Forelimb muscle (tissue), 1 donor: ENCODE data around the gene MKS1. TPM values are rescaled to one million over a fixed set of nuclear protein-coding genes. Genes with fewer than 3 reads are reported as not detected.

Experiments
- DNase-seq: peaks from one replicate; pipeline ENCODE4 v3.0.0-alpha.2; 2013; ENCODE audit warnings: low read depth
- polyA plus RNA-seq: library from polyadenylated mRNA; unstranded; fragments of 120-200 nt; gene quantifications from one replicate; pipeline ENCODE4 v1.2.1, GENCODE V29; 2013; ENCODE audit not compliant: insufficient read length

Gene MKS1
- polyA plus RNA-seq, 1 donor = 15.1 TPM

DNA sequence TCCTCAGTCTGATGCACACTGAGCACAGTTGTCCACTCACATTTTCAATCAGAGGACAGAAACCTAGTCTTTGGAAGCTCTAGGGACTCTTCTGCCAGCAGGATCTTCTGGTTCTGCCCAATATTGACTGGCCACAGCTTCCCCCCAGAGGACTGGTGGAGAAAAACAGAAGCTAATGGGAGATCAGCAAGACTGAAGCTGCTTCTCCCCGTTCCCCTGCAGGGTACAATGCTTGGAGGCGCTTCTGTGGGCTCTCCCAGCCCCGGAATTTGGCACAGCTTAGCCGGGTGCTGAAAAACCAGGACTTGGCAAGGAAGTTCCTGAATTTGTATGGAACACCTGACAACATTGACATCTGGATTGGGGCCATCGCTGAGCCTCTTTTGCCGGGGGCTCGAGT, 16.2 kb downstream of the MKS1 start:
- DNase-seq = no peak

- no peak for DNase-seq
These were observed 18.9 kb downstream of the MKS1 start for GRCh38 chr17:58200024-58200633.

DNA sequence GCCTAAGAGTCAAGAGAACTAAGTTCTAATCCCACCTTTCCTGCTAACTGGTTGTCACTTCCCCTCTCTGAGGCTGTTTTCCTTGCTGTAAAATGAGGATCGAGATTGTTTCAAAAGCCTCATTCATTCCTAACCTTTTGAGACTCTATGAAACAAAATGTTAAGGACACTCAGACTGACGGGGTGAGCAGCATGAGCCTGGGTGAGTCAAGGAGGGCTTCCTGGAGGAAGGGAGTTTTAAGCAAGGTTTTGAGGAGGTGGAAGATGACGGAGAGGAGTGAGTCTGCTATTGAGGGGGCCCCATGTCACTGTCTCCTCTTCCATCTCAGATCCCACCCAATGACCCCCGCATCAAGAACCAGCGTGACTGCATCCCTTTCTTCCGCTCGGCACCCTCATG, 22.4 kb downstream of the MKS1 start:
- no peak for DNase-seq

DNA sequence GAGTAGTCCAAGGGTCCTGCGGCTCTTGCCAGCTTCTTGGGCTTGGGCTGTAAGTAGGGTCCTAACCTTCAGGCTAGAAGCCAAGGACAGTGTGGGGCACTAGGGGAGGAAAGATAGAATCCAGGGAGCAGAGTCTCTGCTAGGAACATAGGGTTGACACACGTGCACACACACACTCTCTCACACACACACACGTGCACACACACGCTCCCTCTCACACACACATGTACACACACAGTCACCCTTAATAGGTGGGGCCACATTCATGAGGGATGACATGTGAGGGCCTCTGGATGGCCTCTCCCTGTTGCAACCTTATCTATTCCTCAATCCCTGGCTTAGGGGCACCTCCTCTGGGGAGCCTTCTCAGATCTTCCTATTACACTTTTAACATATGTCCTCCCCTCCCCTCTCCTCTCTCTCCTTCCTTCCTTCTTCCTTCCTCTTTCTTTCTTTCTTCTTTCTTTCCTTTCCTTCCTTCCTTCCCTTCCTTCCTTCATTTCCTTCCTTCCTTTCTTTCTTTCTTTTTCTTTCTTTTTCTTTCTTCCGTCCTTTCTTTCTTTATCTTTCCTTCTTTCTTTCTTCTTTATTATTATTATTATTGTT, 23.4 kb downstream of the MKS1 start:
- DNase-seq = no peak

DNA sequence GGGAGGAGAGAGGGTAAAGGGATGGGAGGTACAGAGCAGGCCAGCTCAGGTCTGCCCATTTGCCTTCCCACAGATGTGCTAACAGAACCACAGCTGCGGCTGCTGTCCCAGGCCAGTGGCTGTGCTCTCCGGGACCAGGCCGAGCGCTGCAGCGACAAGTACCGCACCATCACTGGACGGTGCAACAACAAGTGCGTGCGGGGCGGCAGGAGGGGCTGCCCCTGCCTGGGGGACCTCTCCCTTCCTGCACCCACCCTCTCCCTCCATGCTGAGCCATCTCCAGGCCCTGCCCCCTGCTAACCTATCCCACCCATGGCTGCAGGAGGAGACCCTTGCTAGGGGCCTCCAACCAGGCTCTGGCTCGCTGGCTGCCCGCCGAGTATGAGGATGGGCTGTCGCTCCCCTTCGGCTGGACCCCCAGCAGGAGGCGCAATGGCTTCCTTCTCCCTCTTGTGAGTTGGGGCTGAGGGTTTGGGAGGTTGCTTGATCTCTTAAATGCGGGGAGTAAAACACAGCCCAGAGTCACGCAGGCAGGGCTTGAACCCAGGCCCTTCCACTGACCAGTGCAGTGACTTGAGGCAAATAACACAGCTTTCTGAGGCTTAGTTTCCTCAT, 25.3 kb downstream of the MKS1 start:
- DNase-seq = no peak

DNA sequence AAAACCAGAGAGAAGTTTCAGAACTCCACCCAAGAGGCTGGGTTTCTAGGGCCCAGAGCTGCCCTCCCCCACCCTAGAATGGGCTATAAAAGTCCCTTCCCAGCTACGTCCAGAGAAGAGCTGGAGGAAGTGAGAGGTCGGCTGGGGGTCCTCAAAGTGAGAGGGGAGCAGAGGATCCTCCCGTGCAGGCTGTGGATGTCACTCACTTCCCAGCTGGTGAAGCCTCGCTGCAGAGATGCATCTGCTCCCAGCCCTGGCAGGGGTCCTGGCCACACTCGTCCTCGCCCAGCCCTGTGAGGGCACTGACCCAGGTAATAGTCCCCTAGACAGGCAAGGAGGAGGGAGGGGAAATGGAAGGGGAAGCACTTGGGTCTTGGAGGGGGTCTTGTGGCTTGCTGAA, 26.4 kb downstream of the MKS1 start, which contains the start of gene EPX:
Gene EPX (plus strand): TSS at position 115 of the 400 bp plus-strand sequence. CDS start 121 bp downstream, at position 236.
- DNase-seq = no peak

GRCh38 chr17:58191241-58191896, 27.7 kb downstream of the MKS1 start:
- no peak for DNase-seq

DNA sequence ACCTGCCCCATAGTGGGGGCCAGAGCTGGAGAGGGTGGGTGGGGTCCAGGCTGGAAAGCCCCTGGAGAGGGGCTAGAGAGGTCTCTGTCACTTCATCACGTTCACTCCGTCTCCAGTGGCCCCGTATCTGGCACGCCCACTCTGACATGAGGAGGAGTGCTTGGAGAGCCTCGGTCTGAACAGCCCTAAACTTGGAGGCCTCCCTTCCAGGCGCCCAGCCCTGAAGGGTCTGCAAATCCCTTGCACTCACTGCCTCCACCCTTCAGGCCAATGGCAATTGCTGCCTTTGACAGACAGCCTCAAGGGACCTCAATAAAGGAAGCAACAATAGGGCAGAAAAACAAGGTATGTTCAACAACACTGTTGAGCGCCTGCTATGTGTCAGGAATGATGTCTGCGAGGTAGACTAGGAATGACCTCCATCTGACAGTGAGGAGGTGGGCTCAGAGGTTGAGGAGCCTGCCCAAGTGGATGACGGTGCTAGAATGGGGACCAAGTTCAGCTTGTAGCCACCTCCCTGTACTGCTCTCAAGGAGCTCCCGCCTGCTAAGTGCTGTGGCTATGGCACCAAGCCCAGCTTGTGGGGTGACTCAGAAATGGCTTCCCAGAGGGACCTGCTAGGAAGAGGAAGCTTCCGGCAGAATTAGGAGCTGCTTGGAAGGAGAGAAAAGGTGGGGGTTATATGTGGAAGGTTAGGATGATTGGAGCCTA, 29.5 kb downstream of the MKS1 start:
- DNase-seq = no peak

DNA sequence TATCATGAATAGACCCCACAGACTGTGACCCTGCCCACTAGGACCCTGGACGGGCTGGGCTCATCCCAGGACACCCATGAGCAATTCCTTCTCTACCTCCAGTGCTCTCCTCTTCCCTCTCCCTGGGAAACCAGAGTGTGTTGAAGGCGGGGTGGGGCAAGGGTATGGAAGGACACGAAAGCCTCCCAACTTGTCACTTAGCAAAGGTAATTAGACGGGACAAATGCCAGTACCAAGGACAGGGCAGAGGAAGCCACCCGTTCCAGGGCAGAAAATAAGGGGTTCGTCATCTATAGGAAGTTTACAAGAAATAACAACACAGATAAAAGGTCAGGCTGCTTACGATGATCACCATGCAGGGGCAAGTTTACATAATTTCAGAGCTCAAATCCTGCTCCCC, 31.4 kb downstream of the MKS1 start:
- DNase-seq = no peak

- DNase-seq = no peak
These were observed 32.0 kb downstream of the MKS1 start for GRCh38 chr17:58187063-58187462.

GRCh38 chr17:58186591-58186990, 32.5 kb downstream of the MKS1 start:
- DNase-seq = no peak

DNA sequence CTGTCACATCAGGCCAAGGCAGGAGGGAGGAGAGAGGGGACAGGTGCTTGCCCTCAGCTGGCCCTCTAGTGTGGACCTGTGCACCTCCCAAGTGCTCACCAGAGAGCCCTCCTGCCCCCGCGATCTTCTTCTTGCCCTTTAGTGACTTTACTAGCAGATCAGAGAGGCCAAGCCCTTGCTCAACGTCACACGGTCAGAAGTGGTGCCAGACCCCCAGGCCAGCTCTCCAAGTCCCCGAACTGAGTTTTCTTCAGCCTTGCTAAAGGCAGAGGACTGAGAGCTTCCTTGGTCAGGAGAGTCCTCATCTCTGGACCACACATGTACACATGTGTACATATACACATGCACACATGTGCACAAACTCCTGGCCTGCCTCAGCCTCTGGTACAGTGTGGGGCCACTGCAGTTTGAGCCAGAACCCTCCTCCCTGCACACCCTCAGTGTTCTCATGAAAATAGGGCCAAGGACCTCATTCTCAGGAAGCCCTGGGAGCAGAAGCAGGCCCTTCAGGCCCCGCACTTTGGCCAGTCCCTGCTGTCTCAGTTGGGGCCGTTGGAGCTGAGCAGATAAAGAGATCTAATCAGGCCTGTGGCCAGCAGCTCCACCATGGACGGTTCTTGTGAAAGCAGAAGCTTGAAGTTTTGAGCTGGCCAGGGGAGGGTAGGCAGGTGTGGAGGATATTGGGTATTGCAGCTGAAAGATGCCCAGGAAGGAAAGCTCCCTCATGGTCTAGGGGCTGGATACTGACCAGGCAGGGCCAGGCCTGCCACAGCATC, 33.9 kb downstream of the MKS1 start:
- no peak for DNase-seq

DNA sequence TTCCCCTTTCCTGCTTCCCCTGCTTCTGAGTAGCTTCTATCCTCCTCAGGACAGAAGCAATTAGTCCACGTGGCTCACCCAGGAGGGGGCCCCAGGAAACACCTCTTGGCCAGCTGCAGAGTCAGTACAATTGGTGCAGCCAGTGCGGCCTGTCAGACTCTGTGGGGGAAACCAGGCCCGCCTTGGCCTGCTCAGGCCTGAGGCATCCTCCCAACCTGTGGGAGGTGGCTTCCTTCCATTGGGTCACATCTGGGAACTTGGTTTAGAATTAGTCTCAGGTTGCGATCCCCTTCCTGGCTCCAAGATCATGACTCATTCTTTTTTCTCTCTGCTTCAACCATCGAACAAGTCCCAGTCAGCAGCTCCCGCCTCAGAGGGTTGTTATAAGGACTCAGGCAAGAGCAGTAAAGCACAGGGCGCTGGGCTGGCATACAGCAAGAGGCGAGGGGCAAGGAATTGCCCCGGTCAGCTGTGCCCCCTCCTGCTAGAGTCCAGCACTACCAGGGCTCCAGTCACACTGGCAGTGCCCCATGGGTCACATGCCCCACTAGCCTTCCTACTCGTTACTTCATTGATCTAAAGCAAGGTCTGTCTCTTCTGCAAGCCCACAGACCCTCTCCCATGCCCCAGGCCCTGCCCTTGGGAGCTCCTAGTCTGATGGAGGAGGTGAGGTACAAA, 34.6 kb downstream of the MKS1 start:
- DNase-seq = no peak

- DNase-seq = no peak
These were observed 35.5 kb downstream of the MKS1 start for GRCh38 chr17:58183514-58183913.

DNA sequence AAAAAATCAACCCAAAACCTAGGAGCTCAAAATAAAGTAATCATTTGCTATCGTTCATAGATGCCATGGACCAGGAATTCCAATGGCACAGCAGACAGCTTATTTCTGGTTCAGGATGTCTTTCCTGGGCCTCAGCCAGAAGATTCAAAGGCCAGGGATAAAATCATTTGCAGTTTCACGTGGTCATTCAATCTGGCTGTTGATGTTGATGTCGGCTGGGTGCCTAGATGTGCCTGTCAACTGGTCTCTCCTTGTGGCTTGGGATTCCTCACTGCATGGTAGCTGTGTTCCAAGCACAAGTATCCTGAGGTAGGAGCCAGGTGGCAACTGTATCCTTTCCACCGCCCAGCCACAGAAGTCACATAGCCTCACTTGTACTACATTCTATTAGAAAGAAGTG, 37.3 kb downstream of the MKS1 start:
- no peak for DNase-seq

- no peak for DNase-seq
These were observed 42.9 kb downstream of the MKS1 start for GRCh38 chr17:58176200-58176599.

- no peak for DNase-seq
These were observed 44.2 kb downstream of the MKS1 start for GRCh38 chr17:58174871-58175270.

DNA sequence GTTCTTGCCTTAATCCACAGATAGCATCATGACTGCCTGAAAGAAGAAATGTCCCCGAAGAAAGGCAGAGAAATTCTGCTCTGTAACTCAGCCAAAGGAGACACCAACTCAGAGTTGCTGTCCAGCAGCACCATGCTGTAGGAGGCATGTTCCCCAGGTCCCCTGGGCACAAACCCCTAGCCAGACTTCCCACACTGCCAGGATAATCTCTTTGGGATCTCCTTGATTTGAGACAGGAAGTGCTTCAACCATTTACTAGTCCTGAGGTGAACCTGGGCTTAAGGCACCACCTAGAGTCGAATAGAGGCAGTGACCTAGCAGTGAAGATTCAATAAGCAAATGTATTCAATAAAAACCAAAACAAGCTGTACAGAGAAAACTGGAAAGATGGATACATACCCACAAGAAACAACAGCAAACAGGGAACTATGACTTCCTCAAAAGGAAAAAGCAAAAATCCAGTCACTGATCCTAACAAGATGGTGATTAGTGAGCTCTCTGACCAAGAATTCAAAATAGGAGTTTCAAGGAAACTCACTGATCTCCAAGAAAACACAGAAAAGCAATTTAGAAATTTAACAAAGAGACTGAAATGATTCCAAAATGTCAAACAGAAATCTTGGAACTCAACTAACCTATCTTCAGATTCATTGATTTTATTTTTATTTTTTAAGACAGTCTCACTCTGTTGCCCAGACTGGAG, 46.5 kb downstream of the MKS1 start:
- DNase-seq = no peak

DNA sequence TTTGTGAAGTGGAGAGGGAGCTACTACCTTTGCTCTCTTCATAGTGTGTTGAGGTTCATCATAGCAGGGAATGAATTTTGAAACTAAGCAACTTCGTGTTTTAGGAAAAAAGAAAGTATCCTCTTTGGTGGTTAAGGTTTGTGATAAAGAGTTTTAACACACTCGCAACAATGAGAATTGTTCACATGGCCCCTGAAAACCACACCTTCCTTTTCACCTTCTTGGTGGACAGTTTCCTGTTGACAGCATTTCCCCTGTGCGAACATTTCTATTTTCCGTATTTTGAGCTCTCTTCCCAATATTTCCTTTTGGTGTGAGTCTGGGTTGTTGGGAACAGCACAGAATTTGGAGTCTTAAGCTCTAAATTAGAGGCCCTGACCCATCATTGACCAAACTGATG, 48.4 kb downstream of the MKS1 start:
- no peak for DNase-seq

GRCh38 chr17:58166682-58167081, 52.4 kb downstream of the MKS1 start, which contains the start of gene OR4D2:
TSS of gene OR4D2 (plus strand) at chr17:58166982. CDS start at chr17:58169656, 2,674 bp downstream.
- no peak for DNase-seq
